Measurements from ENCODE around the gene TMOD2.
"Not testable (repeated sequence)": the region's sequence is repeated elsewhere in the genome, so short reads cannot be mapped to it uniquely, and the experiment has no call there.

Gene TMOD2

DNA sequence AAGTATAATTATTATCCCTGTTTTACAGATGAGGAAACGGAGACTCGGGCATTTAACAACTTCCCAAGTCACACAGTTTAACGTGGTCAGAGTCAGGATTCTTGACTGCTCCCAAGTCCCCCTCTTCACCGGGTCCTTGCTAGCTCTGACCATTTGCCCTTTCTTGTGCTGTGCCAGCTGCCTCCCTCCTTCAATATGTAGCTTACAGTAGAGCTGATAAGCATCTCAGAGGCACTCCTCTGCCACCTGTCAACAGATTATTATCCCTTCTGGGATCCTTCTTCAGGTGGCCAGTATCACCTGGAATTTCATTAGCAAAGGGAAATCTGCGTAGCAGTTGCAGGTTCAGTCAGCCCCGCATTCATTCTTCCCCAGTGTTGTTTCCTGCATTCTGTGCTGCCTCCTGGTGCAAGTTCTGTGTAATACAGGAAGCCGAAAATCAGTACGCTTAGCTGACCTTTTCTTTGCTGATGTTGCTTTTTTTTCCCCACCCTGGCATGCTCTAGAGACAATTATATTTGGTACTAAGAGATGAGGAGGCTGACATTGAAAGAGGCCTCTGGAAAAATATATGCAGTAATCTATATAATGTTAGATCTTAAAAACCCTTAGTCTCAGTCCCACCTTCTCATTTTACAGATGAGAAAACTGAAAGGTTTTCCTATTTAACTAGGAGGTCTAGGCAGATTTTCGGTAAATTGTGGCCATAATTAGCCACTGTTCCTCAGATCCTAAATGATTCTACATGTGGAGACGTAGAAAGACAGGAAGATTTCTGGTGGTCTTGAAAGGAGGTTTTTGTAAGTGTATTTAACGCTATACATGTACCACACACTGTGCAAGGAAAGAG is 24.8 kb downstream of the TMOD2 start:
- no peak for DNase-seq

- DNase-seq = peak; percentile 44
These were observed 25.7 kb downstream of the TMOD2 start for GRCh38 chr15:51776952-51777569.

DNA sequence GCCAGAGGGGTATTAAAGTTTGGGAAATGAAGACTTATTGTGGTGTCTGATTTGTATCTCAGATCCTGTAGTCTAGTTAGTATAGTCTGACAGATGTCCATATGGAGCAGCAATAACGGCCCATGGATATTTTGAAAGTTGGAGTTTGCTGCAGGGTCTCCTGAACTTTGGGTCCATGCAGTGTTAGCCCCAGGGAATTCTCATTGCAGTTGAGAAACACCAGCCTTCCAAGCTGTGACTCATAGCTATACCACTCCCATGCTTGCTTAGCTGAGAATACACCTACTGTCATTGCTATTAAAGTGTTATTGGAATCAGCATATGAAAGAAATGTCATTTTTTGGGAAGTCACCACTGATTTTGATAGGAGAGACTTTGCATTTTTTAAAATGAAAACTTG is 29.2 kb downstream of the TMOD2 start:
- DNase-seq = no peak

- DNase-seq = no peak
These were observed 30.1 kb downstream of the TMOD2 start for GRCh38 chr15:51781506-51781905.

GRCh38 chr15:51782357-51782896 is 31.0 kb downstream of the TMOD2 start:
- DNase-seq = peak; percentile 25

DNA sequence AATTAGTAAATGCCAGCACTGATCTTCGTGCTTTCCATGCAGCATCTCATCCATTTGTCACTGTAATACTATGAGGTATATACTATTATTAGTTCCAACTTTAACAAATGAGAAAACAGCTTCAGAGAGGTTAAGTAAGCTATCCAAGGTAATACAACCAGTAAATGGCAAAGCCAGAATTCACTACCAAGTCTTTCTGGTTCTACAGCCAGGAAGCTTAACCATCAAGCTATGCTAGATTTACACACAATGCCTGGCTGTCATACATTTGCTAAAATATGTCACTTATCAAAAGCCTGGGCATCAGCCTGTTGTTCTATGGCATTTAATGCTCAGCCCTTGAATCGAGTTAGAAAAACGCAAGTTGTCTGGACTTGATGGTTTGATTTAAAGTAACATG is 32.6 kb downstream of the TMOD2 start:
- DNase-seq = no peak

GRCh38 chr15:51787130-51787529 is 35.7 kb downstream of the TMOD2 start:
- not testable (repeated sequence) for DNase-seq

GRCh38 chr15:51792474-51792873 is 41.1 kb downstream of the TMOD2 start:
- not testable (repeated sequence) for DNase-seq

- no peak for DNase-seq
These were observed 42.3 kb downstream of the TMOD2 start for GRCh38 chr15:51793521-51794305.

DNA sequence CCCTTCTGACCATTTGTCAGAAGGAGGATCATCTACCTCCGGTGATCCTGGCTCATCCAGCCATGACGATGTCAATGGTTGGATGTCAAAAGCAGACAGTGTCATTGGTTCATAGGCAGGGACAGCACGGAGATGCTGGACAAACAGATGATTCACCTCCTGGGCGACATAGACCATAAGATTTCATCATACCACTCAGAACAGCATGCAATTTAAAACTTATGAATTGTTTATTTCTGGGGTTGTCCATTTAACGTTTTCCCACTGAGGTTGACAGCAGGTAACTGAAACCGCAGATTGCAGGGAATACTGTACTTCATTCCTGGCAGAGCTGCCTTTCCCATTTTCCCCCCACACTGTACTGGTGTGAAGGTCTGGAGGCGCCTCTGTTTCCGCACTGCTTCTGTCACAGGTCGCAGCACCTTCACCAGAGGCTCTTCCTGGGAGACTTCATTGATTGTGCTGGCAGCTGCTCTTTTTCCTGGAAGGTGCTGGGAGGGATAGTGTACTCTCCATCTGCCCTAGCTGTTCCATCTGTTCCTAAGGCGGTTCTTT is 45.5 kb downstream of the TMOD2 start:
- peak; percentile 75 for DNase-seq

DNA sequence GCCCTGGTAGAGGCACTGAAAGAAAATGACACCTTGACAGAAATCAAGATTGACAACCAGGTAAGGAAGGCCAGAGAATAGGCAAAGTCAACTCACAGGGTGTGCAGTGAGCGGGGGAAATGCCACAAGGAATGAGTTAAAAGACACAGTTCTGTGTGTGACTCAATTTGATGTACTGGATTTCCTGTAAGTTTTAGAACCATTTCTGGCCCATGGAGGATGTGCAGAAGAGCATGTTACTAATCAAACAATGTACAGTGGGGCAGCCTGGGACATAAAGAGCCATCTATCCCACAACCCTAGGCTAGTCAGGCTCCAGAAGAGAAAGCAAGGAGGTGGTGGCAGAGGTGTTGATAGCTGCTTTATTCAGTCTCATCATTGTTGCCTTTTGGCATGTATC is 46.9 kb downstream of the TMOD2 start:
- no peak for DNase-seq

DNA sequence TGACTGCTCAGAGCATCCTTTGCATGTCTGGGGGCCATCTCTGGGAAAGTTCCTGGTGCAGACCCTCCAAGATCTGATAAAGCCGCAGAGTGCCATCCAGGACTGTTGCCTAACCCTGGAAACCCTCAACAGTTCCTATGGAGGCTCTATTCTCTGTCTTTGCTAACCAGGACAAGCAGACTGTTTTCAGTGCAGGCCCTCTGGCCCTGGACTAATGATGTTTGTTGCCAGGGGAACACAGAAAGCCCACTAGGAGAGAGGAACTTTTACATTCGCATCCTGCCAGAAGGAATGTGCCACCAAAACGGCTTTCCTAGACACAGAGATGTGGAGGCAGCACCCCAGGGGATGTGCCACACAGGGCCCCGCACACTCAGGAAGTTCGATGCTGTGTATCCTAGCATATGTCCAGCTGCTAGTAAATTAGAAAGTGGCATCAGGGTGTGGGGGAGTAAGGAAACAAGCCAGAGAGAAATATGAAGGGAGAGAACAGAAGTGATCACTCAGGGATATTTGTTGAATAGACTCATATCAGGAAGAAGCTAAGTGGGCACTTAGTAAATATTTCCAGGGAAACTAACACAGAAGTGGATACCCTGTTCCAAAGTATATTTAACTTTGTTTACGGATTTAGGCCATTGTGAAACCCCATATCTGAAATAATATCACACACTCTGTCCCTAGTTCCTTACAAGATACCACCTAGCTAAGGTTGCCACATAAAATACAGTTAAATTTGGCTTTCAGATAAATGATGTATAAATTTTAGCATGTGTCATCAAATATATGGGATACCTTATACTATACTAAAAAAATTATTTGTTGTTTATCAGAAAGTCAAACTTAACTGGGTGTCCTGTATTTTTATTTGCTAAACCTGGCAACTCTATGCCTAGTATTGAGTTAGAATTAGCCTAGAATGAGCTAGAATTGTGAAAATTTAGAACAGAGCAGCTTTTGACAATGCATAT is 48.2 kb downstream of the TMOD2 start:
- no peak for DNase-seq

- peak; percentile 94 for DNase-seq
These were observed 50.0 kb downstream of the TMOD2 start for GRCh38 chr15:51801391-51801835.

DNA sequence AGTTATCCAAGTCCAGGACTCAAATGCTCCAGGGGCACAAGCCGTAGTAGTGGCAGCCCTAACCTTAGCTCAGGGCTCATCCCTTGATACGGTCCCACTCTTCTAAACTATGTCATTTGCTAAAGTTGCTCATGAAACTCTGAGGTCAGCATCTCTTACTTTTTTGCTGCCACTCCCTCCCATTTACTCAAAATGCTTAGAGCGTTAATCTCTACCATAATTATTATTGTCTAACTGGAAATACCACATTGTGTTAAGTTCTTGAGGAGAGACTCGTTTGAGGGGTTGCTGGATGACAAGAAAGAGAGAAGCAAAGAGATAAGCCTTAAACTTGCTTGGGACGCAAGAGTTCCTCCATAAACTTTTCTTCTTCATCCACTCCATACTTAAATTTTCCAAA is 51.2 kb downstream of the TMOD2 start:
- no peak for DNase-seq

GRCh38 chr15:51803965-51804364 is 52.6 kb downstream of the TMOD2 start:
- DNase-seq = no peak

- DNase-seq = no peak
These were observed 54.7 kb downstream of the TMOD2 start for GRCh38 chr15:51806123-51806522.

DNA sequence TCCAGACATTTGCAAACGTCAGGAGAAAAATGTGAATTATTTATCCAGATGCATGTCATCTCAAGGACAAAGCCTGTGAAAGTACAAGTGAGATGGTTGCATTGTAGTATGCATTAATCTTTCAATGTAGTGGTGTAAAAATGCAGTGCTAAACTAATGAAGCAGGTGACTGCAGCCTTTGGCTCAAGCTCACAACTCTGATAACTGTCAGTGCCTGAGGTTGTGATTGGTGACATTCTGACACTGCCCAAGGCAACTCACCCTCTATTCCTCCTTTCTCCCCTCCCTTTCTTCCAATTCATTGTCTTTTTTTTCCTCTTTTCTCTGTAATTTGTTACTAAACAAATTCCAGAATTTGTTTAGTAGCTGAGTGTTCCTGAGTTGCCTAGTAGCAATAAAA is 58.1 kb downstream of the TMOD2 start:
- no peak for DNase-seq

DNA sequence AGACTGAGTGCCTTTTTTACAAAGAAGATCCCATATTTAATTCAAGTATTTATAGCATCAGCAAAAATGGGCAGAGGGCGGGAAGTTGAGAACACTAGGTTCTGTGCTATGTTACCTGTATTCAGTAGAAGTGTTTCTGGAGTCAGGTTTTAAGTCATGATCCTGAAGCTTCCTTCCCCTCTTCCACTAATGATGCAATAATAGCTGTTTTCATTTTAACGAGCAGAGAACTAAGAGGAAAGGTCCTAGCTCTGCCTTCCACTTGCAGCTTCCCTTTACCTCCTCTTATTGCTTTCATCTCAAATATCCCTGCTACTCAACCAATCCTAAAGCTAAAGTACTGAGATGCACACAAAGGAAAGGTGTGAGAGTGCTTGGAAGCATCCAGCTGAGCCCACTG is 61.2 kb downstream of the TMOD2 start:
- no peak for DNase-seq

- no peak for DNase-seq
These were observed 63.2 kb downstream of the TMOD2 start for GRCh38 chr15:51814606-51815005.

- DNase-seq = no peak
These were observed 65.2 kb downstream of the TMOD2 start for GRCh38 chr15:51816611-51817010.

GRCh38 chr15:51818150-51818549 is 66.8 kb downstream of the TMOD2 start:
- no peak for DNase-seq

DNA sequence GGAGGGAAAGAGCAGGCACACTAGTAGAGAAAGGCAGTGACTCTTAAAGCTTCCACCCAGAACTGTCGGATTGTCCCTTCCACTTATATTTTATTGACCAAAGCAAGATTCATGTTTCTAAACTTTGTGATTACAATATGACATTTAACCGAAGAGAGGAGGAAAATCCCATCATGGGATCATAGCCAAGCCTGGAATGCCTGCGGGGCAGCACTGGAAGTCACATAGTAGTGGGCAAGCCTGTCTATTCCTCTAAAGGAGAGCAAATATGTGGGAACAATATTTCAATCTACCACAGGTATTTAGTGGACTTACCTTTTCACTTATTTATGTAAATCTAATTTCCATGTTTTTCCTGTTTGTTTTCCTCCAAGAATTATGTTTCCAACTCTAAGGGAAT is 74.3 kb downstream of the TMOD2 start:
- DNase-seq = no peak

Data from NCI-H524 treated with DMSO at 0.1 percent for 48 hours (cell line).